Spinal cord (tissue), 10 donors: ENCODE measurements around the gene CD69. TPM values are rescaled to one million over a fixed set of nuclear protein-coding genes. Genes with fewer than 3 reads are reported as not detected.
"Not testable (repeated sequence)": the region's sequence is repeated elsewhere in the genome, so short reads cannot be mapped to it uniquely, and the experiment has no call there.

Experiments
- DNase-seq, 6 donors: peaks; one replicate each; pipeline versions ENCODE4 v3.0.0 to v3.0.0-alpha.2; 2013 to 2015; ENCODE audit warnings: low spot score in 6 of 6, low read depth in 4 of 6
- H3K27ac ChIP-seq: one replicate; pipeline ENCODE4 v1.5.1; 2013; ENCODE audit warnings: low read depth, low read length, control low read depth
- H3K27me3 ChIP-seq: one replicate; pipeline ENCODE4 v1.6.1; 2013; ENCODE audit warnings: low read length; ENCODE audit not compliant: control insufficient read depth, insufficient read depth
- H3K36me3 ChIP-seq: one replicate; pipeline ENCODE4 v1.6.1; 2013; ENCODE audit warnings: low read length; ENCODE audit not compliant: control insufficient read depth, insufficient read depth
- H3K4me1 ChIP-seq: one replicate; pipeline ENCODE4 v1.6.1; 2013; ENCODE audit warnings: low read length; ENCODE audit not compliant: control insufficient read depth, insufficient read depth
- H3K4me3 ChIP-seq: one replicate; pipeline ENCODE4 v1.5.1; 2013; ENCODE audit warnings: low read depth, low read length, control low read depth
- H3K9me3 ChIP-seq: one replicate; pipeline ENCODE4 v1.6.1; 2013; ENCODE audit warnings: low read length; ENCODE audit not compliant: control insufficient read depth, insufficient read depth
- WGBS: methylation state at CpG from one replicate; pipeline ENCODE4 v1.1.5; 2013; ENCODE audit warnings: missing lambda C conversion rate; ENCODE audit not compliant: insufficient coverage; 5-methylcytosine and 5-hydroxymethylcytosine counted together
- polyA plus RNA-seq, 2 donors: library from polyadenylated mRNA; unstranded; fragments of 120-200 nt; gene quantifications; one replicate each; pipeline ENCODE4 v1.2.1, GENCODE V29; 2013; ENCODE audit not compliant: insufficient read length in 2 of 2
- total RNA-seq, 2 donors: library from RNA; depleted of rRNA in 1 of 2; stranded (reverse); fragments of 120-200 nt in 1 of 2; fragments of >200 nt in 1 of 2; gene quantifications; one replicate each; pipeline versions ENCODE4 v1.2.3 to v1.2.4, GENCODE V29; 2013 to 2014
- donor health status: healthy.

CD69 gene
- total and polyA plus RNA-seq, 4 donors = 0.63 to 9.6 (median 1.6) TPM

DNA sequence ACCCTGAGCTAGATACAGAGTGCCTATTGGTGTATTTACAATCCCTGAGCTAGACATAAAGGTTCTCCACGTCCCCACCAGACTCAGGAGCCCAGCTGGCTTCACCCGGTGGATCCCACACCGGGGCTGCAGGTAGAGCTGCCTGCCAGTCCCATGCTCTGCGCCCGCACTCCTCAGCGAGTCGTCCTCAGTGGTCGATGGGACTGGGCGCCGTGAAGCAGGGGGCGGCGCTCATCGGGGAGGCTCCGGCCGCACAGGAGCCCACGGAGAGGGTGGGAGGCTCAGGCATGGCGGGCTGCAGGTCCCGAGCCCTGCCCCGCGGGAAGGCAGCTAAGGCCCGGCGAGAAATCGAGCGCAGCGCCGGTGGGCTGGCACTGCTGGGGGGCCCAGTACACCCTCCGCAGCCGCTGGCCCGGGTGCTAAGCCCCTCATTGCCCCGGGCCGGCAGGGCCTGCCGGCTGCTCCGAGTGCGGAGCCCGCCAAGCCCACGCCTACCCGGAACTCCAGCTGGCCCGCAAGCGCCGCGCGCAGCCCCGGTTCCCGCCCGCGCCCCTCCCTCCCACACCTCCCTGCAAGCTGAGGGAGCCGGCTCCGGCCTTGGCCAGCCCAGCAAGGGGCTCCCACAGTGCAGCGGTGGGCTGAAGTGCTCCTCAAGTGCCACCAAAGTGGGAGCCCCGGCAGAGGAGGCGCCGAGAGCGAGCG is 21.1 kb downstream of the CD69 start:
- WGBS = 81% methylated on average over 54 of the region's 54 CpGs
- not testable (repeated sequence) for H3K27me3 ChIP-seq, H3K9me3 ChIP-seq, H3K27ac ChIP-seq, H3K4me3 ChIP-seq, H3K36me3 ChIP-seq, DNase-seq, H3K4me1 ChIP-seq

DNA sequence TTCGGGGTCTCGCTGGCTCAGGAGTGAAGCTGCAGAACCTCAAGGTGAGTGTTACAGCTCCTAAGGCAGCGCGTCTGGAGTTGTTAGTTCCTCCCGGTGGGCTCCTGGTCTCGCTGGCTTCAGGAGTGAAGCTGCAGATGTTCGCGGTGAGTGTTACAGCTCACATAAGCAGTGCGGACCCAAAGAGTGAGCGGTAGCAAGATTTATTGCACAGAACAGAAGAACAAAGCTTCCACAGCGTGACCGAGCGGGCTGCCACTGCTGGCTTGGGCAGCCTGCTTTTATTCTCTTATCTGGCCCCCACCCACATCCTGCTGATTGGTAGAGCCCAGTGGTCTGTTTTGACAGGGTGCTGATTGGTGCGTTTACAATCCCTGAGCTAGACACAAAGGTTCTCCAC is 21.8 kb downstream of the CD69 start:
- not testable (repeated sequence) for H3K9me3 ChIP-seq, H3K4me3 ChIP-seq, H3K27ac ChIP-seq, H3K36me3 ChIP-seq, H3K4me1 ChIP-seq, DNase-seq, H3K27me3 ChIP-seq
- WGBS = 93% methylated on average over 10 of the region's 14 CpGs

DNA sequence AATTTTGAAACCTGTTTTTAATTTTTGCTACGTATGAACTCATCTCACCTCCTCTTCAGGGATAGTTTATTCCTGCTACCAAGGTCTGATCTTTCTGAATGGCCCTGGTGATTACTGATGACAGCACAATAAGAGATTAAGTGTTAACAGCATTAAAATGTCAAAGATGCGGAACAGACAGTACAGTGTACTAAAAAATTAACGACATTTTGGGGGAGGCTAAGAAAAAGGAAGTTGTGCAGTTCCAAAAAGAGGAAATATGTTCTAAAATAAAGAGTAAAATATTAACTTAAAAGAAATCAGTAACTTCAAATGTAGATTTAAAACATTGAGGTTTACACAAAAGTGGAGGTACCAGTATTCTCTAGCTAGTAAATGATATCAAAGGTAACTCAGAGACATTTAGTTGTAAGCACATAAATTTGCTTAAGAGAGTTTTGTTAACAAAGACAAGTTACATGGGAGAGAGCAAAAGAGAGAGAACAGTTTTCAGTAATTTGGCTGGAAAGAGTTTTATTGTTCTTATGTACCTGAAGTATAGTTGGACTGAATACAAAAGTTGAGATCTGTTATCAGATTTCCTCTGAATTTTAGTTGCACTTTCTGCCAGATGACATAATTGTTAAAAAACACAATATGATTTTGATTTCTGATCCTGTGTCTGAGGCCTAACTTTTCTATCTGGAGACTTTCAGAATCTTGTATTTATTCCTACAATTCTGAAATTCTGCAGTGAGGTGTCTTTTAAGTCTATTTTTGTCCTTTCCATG is 23.6 kb downstream of the CD69 start:
- DNase-seq = no peak
- H3K27ac ChIP-seq = no peak overlapping the region
- H3K27me3 ChIP-seq = no peaks in the 10 kb centered on the region
- no peak overlapping the region for H3K4me3 ChIP-seq
- WGBS = 80% methylated on average over 1 of the region's 3 CpGs
- no peaks in the 10 kb centered on the region for H3K36me3 ChIP-seq
- no peaks in the 10 kb centered on the region for H3K4me1 ChIP-seq
- no peaks in the 10 kb centered on the region for H3K9me3 ChIP-seq

DNA sequence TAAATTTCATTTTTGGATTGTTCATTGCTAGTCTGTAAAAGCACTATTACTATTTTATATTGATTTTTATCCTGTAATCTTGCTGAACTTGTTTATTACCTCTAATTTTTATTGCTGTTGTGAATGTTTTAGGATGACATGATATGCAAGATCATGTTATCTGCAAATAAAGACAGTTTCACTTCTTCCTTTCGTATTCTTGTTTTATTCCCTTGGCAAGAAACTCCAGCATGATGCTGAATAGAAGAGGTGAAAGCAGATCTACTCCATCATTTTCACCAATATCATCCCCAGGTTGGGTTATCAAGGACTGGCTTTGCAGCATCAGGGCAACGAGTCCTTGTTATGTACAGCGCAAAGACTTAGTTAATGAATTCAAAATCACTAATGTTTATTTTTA is 25.1 kb downstream of the CD69 start:
- WGBS = no CpG with 5 or more reads among the region's 3 CpGs
- Histone ChIP-seq H3K4me3 (no peak overlapping the region), H3K9me3 (no peaks in the 10 kb centered on the region), H3K36me3 (no peaks in the 10 kb centered on the region), H3K27me3 (no peaks in the 10 kb centered on the region), H3K4me1 (no peaks in the 10 kb centered on the region), H3K27ac (no peak overlapping the region)
- no peak for DNase-seq

DNA sequence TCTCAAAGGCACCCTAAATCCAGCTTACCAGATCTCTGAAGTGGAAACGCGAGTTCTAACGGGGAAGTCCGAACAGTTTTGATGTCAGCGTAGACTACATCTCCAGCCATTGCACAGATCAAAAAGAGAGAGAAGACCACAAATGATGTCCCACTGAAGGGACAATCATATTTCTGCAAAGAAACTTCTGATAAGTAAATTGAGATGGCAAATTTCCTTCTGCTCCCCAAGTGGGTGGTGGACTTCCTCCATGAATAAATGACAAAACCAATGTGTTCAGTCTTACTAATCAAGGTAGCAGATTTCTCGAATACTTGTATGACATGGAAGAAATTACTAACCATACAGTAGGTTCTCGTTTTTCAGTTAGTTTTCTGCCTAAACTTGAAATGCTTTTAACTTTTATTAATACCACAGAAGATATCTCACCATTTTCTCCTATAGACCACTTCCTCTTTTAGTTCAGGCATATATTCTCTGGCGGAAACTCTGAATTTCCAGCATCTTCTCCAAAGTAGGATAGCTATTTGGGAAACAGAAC is 27.7 kb downstream of the CD69 start, which contains the start of gene CLECL1:
CLECL1 (minus strand) TSS at position 177 of the 541 bp plus-strand sequence.
- Histone ChIP-seq H3K36me3 (no peaks in the 10 kb centered on the region), H3K27me3 (no peaks in the 10 kb centered on the region), H3K27ac (no peak within 1 kb of the TSS), H3K9me3 (no peaks in the 10 kb centered on the region), H3K4me3 (no peak within 1 kb of the TSS), H3K4me1 (no peaks in the 10 kb centered on the region)
- DNase-seq = no peak
- no CpG with 5 or more reads among the region's 8 CpGs for WGBS

DNA sequence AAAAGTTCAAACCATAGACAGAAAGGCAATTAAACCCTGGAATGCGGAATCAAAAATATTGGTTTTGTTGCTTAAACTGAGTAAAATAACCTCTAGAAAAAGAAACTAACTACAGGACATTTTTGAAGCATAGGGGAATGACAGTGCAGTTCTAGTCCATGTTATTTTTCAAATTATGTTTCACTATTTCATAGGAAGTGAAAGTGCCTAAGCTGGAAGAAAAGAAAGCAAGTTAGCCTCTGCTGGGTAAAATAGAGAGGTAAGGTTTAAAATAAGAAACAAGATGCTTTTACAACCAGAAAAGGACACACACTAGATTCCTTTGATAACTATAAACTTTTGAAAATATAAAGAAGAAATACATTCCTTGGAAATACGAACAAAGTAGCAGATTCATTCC is 28.9 kb downstream of the CD69 start:
- WGBS = no CpG with 5 or more reads among the region's 2 CpGs
- DNase-seq = no peak

DNA sequence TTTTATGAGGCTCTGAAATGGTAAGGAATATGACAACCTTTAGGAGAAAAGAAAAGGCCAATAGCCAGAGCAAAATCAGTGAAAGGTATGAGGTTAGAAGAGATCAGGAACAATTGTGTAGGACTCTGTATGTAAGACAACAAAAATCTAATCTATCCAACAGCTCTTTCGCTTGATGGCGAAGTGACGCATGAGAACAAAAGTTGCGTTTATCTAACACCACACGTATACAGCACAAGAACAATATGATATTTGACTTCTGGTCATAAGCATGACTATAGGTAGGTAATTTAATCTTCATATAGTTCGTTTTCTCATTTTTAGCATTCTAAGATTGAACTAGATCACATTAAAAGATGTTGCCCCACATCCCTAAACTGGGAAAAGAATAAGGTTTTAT is 29.3 kb downstream of the CD69 start:
- Histone ChIP-seq H3K9me3 (no peaks in the 10 kb centered on the region), H3K36me3 (no peaks in the 10 kb centered on the region), H3K27ac (no peak overlapping the region), H3K4me1 (no peaks in the 10 kb centered on the region), H3K27me3 (no peaks in the 10 kb centered on the region), H3K4me3 (no peak overlapping the region)
- no CpG with 5 or more reads among the region's 6 CpGs for WGBS
- DNase-seq = no peak

More for the DNA sequence above, 28.9 kb downstream of the CD69 start:
- no peak overlapping the region for H3K27ac ChIP-seq
- no peaks in the 10 kb centered on the region for H3K9me3 ChIP-seq
- H3K27me3 ChIP-seq = no peaks in the 10 kb centered on the region
- H3K4me3 ChIP-seq = no peak overlapping the region
- no peaks in the 10 kb centered on the region for H3K4me1 ChIP-seq
- H3K36me3 ChIP-seq = no peaks in the 10 kb centered on the region

DNA sequence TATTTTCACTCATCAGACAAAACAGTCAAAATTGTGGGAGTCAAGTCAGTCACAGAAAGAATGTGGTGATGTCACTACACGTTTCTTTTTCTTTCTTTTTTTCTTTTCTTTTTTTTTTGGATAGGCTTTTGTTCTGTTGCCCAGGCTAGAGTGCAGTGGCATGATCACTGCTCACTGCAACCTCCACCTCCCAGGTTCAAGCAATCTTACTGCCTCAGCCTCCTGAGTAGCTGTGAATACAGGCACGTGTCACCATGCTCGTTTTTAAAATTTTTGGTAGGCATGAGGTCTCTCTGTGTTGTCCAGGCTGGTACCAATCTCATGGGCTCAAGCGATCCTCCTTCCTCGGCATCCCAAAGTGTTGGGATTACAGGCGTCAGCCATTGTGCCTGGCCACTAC is 30.1 kb downstream of the CD69 start:
- Histone ChIP-seq H3K4me3 (no peak overlapping the region), H3K36me3 (no peaks in the 10 kb centered on the region), H3K27ac (no peak overlapping the region), H3K27me3 (no peaks in the 10 kb centered on the region), H3K4me1 (no peaks in the 10 kb centered on the region), H3K9me3 (no peaks in the 10 kb centered on the region)
- DNase-seq = no peak
- WGBS = 65% methylated on average over 2 of the region's 6 CpGs

DNA sequence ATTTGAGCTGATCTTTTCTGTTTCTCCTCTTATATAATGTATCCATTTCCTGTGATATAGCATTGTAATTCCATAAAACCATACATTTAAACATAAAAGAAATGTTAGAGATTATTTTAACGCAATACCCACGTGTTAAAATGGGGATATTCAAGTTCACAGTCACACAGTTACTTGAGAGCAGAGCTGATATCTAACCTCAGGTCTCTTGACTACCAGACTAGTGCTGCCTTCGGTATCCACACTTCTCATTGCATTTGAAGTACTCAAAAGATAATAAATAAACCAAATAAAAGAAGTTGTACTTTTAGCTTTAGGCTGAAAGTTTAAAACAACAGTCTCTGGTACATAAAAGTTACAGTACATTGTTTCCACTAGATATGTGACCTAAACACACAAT is 30.7 kb downstream of the CD69 start:
- Histone ChIP-seq H3K27ac (no peak overlapping the region), H3K4me1 (no peaks in the 10 kb centered on the region), H3K4me3 (no peak overlapping the region), H3K27me3 (no peaks in the 10 kb centered on the region), H3K36me3 (no peaks in the 10 kb centered on the region), H3K9me3 (no peaks in the 10 kb centered on the region)
- DNase-seq = no peak
- no CpG with 5 or more reads among the region's 3 CpGs for WGBS

DNA sequence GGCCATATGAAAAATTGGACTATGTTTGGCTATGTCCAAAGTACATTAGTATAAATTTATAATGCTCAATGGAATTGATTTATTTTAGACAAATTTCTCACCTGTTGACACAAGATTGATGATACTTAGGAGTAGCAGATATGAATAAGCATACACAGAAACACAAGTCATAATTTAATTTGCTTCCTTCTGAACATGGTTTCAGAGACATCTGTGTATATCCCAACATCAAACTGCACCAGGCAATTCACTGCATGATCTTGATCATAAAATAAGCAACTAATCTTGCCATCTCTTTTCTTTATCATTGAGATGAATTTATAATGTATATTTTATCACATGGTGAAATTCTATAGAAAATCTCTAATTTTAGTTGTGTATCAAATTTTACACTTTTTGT is 31.6 kb downstream of the CD69 start:
- H3K4me3 ChIP-seq = no peak overlapping the region
- no peaks in the 10 kb centered on the region for H3K36me3 ChIP-seq
- H3K27ac ChIP-seq = no peak overlapping the region
- H3K27me3 ChIP-seq = no peaks in the 10 kb centered on the region
- no peak for DNase-seq
- H3K4me1 ChIP-seq = no peaks in the 10 kb centered on the region
- H3K9me3 ChIP-seq = no peaks in the 10 kb centered on the region
